H1 (cell line): ENCODE measurements around the gene MOCS3. TPM values are rescaled to one million over a fixed set of nuclear protein-coding genes. Genes with fewer than 3 reads are reported as not detected.

Experiments used
- CTCF ChIA-PET: fragments of 300-600 bp; sonication (Branson Sonifier 250); formaldehyde crosslinking; loops from one replicate; lab custom pipeline; 2021; ENCODE audit not compliant: partially characterized antibody; lab: Charles Lee
- POLR2A ChIA-PET: fragments of 300-600 bp; sonication (Branson Sonifier 250); formaldehyde crosslinking; loops from one replicate; lab custom pipeline; 2021; ENCODE audit warnings: inconsistent platforms; ENCODE audit not compliant: partially characterized antibody; lab: Charles Lee
- DNase-seq, 2 experiments: peaks; one replicate each; pipeline versions ENCODE4 v3.0.0 to v3.0.0-alpha.2; 2010 to 2022; ENCODE audit warnings: low spot score in 2 of 2, low read depth in 1 of 2, mixed read lengths in 1 of 2
- FAIRE-seq: peaks from 2 replicates; lab custom pipeline; 2011; peaks lifted over from hg19 to GRCh38; lab: Jason Lieb, UNC
- H2AFZ ChIP-seq: 2 replicates; pipeline ENCODE4 v1.8.1; 2012; ENCODE audit warnings: low read length, inconsistent platforms
- H2AK5ac ChIP-seq: 2 replicates; pipeline ENCODE4 v1.6.1; 2013; ENCODE audit warnings: low read depth, low read length
- H2BK120ac ChIP-seq: replicated peaks from 2 replicates; pipeline ENCODE3; 2013; ENCODE audit warnings: low read depth, low read length, inconsistent platforms
- H2BK12ac ChIP-seq: 2 replicates; pipeline ENCODE4 v1.6.1; 2013; ENCODE audit warnings: low read depth, low read length
- H2BK15ac ChIP-seq: 2 replicates; pipeline ENCODE4 v1.6.1; 2013; ENCODE audit warnings: low read length
- H2BK20ac ChIP-seq: 2 replicates; pipeline ENCODE4 v1.6.1; 2013; ENCODE audit warnings: low read length
- H2BK5ac ChIP-seq: 2 replicates; pipeline ENCODE4 v1.6.1; 2013; ENCODE audit warnings: low read depth, low read length
- H3K14ac ChIP-seq: 2 replicates; pipeline ENCODE4 v1.6.1; 2013; ENCODE audit warnings: inconsistent platforms; ENCODE audit not compliant: insufficient read length
- H3K18ac ChIP-seq: 2 replicates; pipeline ENCODE4 v1.6.1; 2013; ENCODE audit warnings: low read length; ENCODE audit errors: extremely low read depth
- H3K23ac ChIP-seq: 2 replicates; pipeline ENCODE4 v1.6.1; 2013; ENCODE audit warnings: inconsistent platforms; ENCODE audit not compliant: insufficient read length
- H3K23me2 ChIP-seq: 2 replicates; pipeline ENCODE4 v1.6.1; 2013; ENCODE audit warnings: low read depth, low read length
- H3K27ac ChIP-seq: 2 replicates; pipeline ENCODE4 v1.6.1; 2011; ENCODE audit warnings: low read depth, low read length, inconsistent platforms
- H3K27me3 ChIP-seq, 4 experiments: replicated peaks in 1 of 4; 1 replicate in 1 of 4; 2 replicates in 3 of 4; pipeline versions ENCODE4 v1.6.1 to v1.8.1; 2011 to 2013; ENCODE audit warnings: low read length in 3 of 4, mild to moderate bottlenecking in 3 of 4, inconsistent platforms in 2 of 4, mixed read lengths in 2 of 4, moderate library complexity in 1 of 4; ENCODE audit not compliant: control insufficient read depth in 3 of 4, insufficient read depth in 3 of 4; ENCODE audit errors: extremely low read depth in 1 of 4
- H3K36me3 ChIP-seq, 4 experiments: 2 replicates each; pipeline versions ENCODE4 v1.6.1 to v1.8.1; 2011 to 2013; ENCODE audit warnings: mild to moderate bottlenecking in 4 of 4, low read length in 3 of 4, moderate library complexity in 2 of 4, control low read depth in 1 of 4, inconsistent platforms in 1 of 4; ENCODE audit not compliant: insufficient read depth in 4 of 4, control insufficient read depth in 2 of 4
- H3K4ac ChIP-seq: replicated peaks from 2 replicates; pipeline ENCODE3; 2013; ENCODE audit warnings: low read length, low read depth, mixed read lengths, inconsistent platforms; ENCODE audit not compliant: insufficient read length
- H3K4me1 ChIP-seq, 4 experiments: replicated peaks in 1 of 4; 1 replicate in 1 of 4; 2 replicates in 3 of 4; pipeline versions ENCODE4 v1.6.1 to v1.8.1; 2011 to 2013; ENCODE audit warnings: low read length in 3 of 4, inconsistent platforms in 2 of 4, mixed read lengths in 1 of 4; ENCODE audit not compliant: insufficient read depth in 4 of 4, control insufficient read depth in 3 of 4
- H3K4me2 ChIP-seq, 2 experiments: 2 replicates each; pipeline versions ENCODE4 v1.6.1 to v1.8.1; 2011 to 2013; ENCODE audit warnings: low read depth in 2 of 2, low read length in 2 of 2, control low read depth in 1 of 2, inconsistent platforms in 1 of 2, mild to moderate bottlenecking in 1 of 2; ENCODE audit not compliant: insufficient read depth in 1 of 2
- H3K4me3 ChIP-seq, 4 experiments: fragments of 200-600, 300-600 bp in 1 of 4; sonication (generic), shearing (Covaris generic), sonication (Bioruptor Twin) in 1 of 4; 2 replicates each; pipeline versions ENCODE4 v1.5.1 to v1.8.1; 2011 to 2016; ENCODE audit warnings: low read length in 4 of 4, low read depth in 3 of 4, control low read depth in 2 of 4, inconsistent platforms in 2 of 4, mild to moderate bottlenecking in 2 of 4, mixed read lengths in 1 of 4, moderate library complexity in 1 of 4; ENCODE audit not compliant: insufficient read depth in 2 of 4; ENCODE audit errors: extremely low read depth in 1 of 4
- H3K56ac ChIP-seq: replicated peaks from 2 replicates; pipeline ENCODE3; 2013; ENCODE audit warnings: low read depth, mild to moderate bottlenecking, mixed read lengths, low read length, inconsistent platforms; ENCODE audit not compliant: insufficient read length
- H3K79me1 ChIP-seq: 2 replicates; pipeline ENCODE4 v1.6.1; 2013; ENCODE audit warnings: low read depth, low read length, control low read depth
- H3K79me2 ChIP-seq, 2 experiments: 2 replicates each; pipeline versions ENCODE4 v1.6.1 to v1.8.1; 2012 to 2013; ENCODE audit warnings: low read length in 2 of 2, mild to moderate bottlenecking in 2 of 2, inconsistent platforms in 1 of 2; ENCODE audit not compliant: insufficient read depth in 2 of 2, control insufficient read depth in 1 of 2
- H3K9ac ChIP-seq, 4 experiments: replicated peaks in 1 of 4; 1 replicate in 1 of 4; 2 replicates in 3 of 4; pipeline versions ENCODE4 v1.6.1 to v1.8.1; 2011 to 2013; ENCODE audit warnings: low read depth in 3 of 4, low read length in 3 of 4, control low read depth in 2 of 4, mild to moderate bottlenecking in 2 of 4, moderate library complexity in 2 of 4, inconsistent platforms in 1 of 4; ENCODE audit errors: extremely low read depth in 1 of 4
- H3K9me3 ChIP-seq, 2 experiments: 2 replicates each; pipeline versions ENCODE4 v1.6.1 to v1.8.1; 2012 to 2013; ENCODE audit warnings: mild to moderate bottlenecking in 2 of 2, moderate library complexity in 2 of 2, control low read depth in 1 of 2, inconsistent platforms in 1 of 2, low read depth in 1 of 2, low read length in 1 of 2, mixed read lengths in 1 of 2; ENCODE audit not compliant: insufficient read depth in 2 of 2
- H4K20me1 ChIP-seq, 2 experiments: replicated peaks in 1 of 2; 2 replicates each; pipeline versions ENCODE3 to v1.8.1; 2011 to 2013; ENCODE audit warnings: inconsistent platforms in 2 of 2, low read length in 2 of 2, mild to moderate bottlenecking in 1 of 2; ENCODE audit not compliant: insufficient read depth in 2 of 2, control insufficient read depth in 1 of 2
- H4K5ac ChIP-seq: 2 replicates; pipeline ENCODE4 v1.6.1; 2013; ENCODE audit warnings: low read length, low read depth, mixed read lengths, inconsistent platforms; ENCODE audit not compliant: insufficient read length
- H4K8ac ChIP-seq: 2 replicates; pipeline ENCODE4 v1.8.0; 2013; ENCODE audit warnings: mild to moderate bottlenecking, moderate library complexity, low read length, inconsistent platforms; ENCODE audit not compliant: insufficient read depth; ENCODE audit errors: extremely low read depth
- H4K91ac ChIP-seq: replicated peaks from 2 replicates; pipeline ENCODE3; 2013; ENCODE audit warnings: low read length, mixed read lengths, inconsistent platforms; ENCODE audit not compliant: insufficient read length
- CHD1 ChIP-seq: IDR thresholded peaks from 2 replicates; pipeline ENCODE4 v1.6.1; 2012; ENCODE audit warnings: low read depth, low read length, improper control_type of control experiment
- FOSL1 ChIP-seq: IDR thresholded peaks from 2 replicates; pipeline ENCODE4 v1.6.1; 2011; ENCODE audit warnings: mild to moderate bottlenecking, low read depth, low read length, moderate library complexity; ENCODE audit not compliant: insufficient read depth
- GABPA ChIP-seq: IDR thresholded peaks from 2 replicates; pipeline ENCODE4 v1.6.1; 2011; ENCODE audit warnings: mild to moderate bottlenecking, low read length, moderate library complexity, borderline replicate concordance; ENCODE audit not compliant: insufficient read depth
- KDM4A ChIP-seq: IDR thresholded peaks from one replicate; pipeline ENCODE4 v1.7.1; 2012; ENCODE audit warnings: low read depth, mild to moderate bottlenecking, moderate library complexity, low read length, inconsistent platforms; ENCODE audit not compliant: severe bottlenecking
- MAX ChIP-seq: IDR thresholded peaks from 2 replicates; pipeline ENCODE4 v1.6.1; 2012; ENCODE audit warnings: inconsistent platforms
- RAD21 ChIP-seq, 2 experiments: IDR thresholded peaks in 1 of 2; conservative IDR thresholded peaks in 1 of 2; 2 replicates each; pipeline ENCODE4 v1.6.1; 2011; ENCODE audit warnings: low read depth in 2 of 2, low read length in 2 of 2, improper control_type of control experiment in 1 of 2, inconsistent platforms in 1 of 2, mild to moderate bottlenecking in 1 of 2, moderate library complexity in 1 of 2
- RBBP5 ChIP-seq: IDR thresholded peaks from 2 replicates; pipeline ENCODE4 v1.7.1; 2012; ENCODE audit warnings: low read depth, mild to moderate bottlenecking, inconsistent platforms, low read length, moderate library complexity, borderline replicate concordance
- RFX5 ChIP-seq: IDR thresholded peaks from 2 replicates; pipeline ENCODE4 v1.6.1; 2011; ENCODE audit warnings: low read depth, low read length, improper control_type of control experiment, borderline replicate concordance
- SIRT6 ChIP-seq: IDR thresholded peaks from one replicate; pipeline ENCODE4 v1.7.1; 2012; ENCODE audit warnings: low read length, inconsistent platforms
- SP1 ChIP-seq: IDR thresholded peaks from 2 replicates; pipeline ENCODE4 v1.6.1; 2011; ENCODE audit warnings: low read depth, low read length
- SP2 ChIP-seq: IDR thresholded peaks from 2 replicates; pipeline ENCODE4 v1.6.1; 2012; ENCODE audit warnings: mild to moderate bottlenecking, low read length, inconsistent platforms
- SUZ12 ChIP-seq: fragments of 200-600 bp; sonication (generic); IDR thresholded peaks from 2 replicates; pipeline ENCODE4 v1.6.1; 2012; ENCODE audit warnings: mild to moderate bottlenecking, inconsistent platforms, low read length, moderate library complexity, mixed read lengths
- YY1 ChIP-seq: IDR thresholded peaks from 2 replicates; pipeline ENCODE4 v1.6.1; 2011; ENCODE audit warnings: low read depth, mild to moderate bottlenecking, low read length
- WGBS, 2 experiments: shearing (Covaris generic) in 1 of 2; methylation state at CpG; one replicate each; pipeline versions ENCODE4 v1.1.6 to v1.1.7; 2013 to 2015; ENCODE audit warnings: low lambda C conversion rate in 2 of 2, mixed read lengths in 2 of 2, inconsistent platforms in 1 of 2, low coverage in 1 of 2, missing lambda C conversion rate in 1 of 2; ENCODE audit not compliant: insufficient replicate concordance in 2 of 2, insufficient coverage in 1 of 2, insufficient read length in 1 of 2; ENCODE audit errors: extremely low coverage in 1 of 2, missing lambda C conversion rate in 1 of 2; 5-methylcytosine and 5-hydroxymethylcytosine counted together
- polyA plus RNA-seq, 7 experiments: library from polyadenylated mRNA; depleted of rRNA in 3 of 7; stranded (reverse) in 5 of 7; unstranded in 2 of 7; fragments of >200 nt in 5 of 7; fragments of 200-250 nt in 2 of 7; gene quantifications; 1 replicate in 5 of 7; 2 replicates in 1 of 7; 4 replicates in 1 of 7; pipeline versions ENCODE4 v1.2.1 to v1.2.3, GENCODE V29; 2011 to 2013; ENCODE audit warnings: missing spikeins in 2 of 7, mixed read lengths in 2 of 7
- total RNA-seq: library from RNA; stranded (reverse); fragmentation: NEBNext Ultra II Directional; extraction: Animal tissue kit (Norgen Biotek cat#: 25700); gene quantifications from 2 replicates; pipeline ENCODE4 v1.2.1, GENCODE V29; 2021

Gene MOCS3
- total and polyA plus RNA-seq, 2 of the 8 experiments (the other 6 are each of a cell fraction or from before 2014, with no cell fraction given): 6.2 to 6.3 TPM

- H4K8ac ChIP-seq: no peak overlapping the region
- no peak overlapping the region for H3K14ac ChIP-seq
- H3K18ac ChIP-seq: no peak overlapping the region
- no peak overlapping the region for H3K9ac ChIP-seq
- 90% methylated on average over 8 of the region's 8 CpGs; no CpG with 5 or more reads in 1 of the 2 experiments for WGBS, 2 experiments
- no peak overlapping the region for H2BK20ac ChIP-seq
- H3K27ac ChIP-seq: no peak overlapping the region
- no peak overlapping the region for H3K23ac ChIP-seq
- no peak overlapping the region for H2AK5ac ChIP-seq
- no peaks in the 10 kb centered on the region for H4K20me1 ChIP-seq
- no peak overlapping the region for H2BK5ac ChIP-seq
- ChIA-PET POLR2A (no interaction called here), CTCF (interaction anchor here (0.6 to 7.6 kb wide), 18 partner anchors 8 to 615 kb away, joined by 3 to 54 read pairs (median 6); partner anchors contain the start of genes DPM1 and MOCS3)
- no peak overlapping the region for H2BK120ac ChIP-seq
- H3K9me3 ChIP-seq: no peaks in the 10 kb centered on the region
- TF ChIP-seq FOSL1: no peak
- TF ChIP-seq CHD1: no peak
- TF ChIP-seq SUZ12: no peak
- TF ChIP-seq KDM4A: no peak
- TF ChIP-seq YY1: no peak
- no peak for TF ChIP-seq SIRT6
- no peak for TF ChIP-seq SP2
- no peak for TF ChIP-seq MAX
- TF ChIP-seq GABPA: no peak
- TF ChIP-seq RAD21 (IDR thresholded peaks at IDR 0.05 in 1 of 2, conservative IDR thresholded peaks at IDR 0.05 in 1 of 2; ENCODE audit: low read depth in 2 of 2, low read length in 2 of 2): no peak
- no peak for TF ChIP-seq SP1
- TF ChIP-seq RFX5: no peak
- no peak for TF ChIP-seq RBBP5
- peaks cover 0 to 2% (median 0%) of the 10 kb centered on the region in 4 experiments; a peak in 1 of 7 replicates for H3K4me1 ChIP-seq
- no peak overlapping the region for H2AFZ ChIP-seq
- H2BK15ac ChIP-seq: no peak overlapping the region
- no peak overlapping the region for H4K5ac ChIP-seq
- no peak overlapping the region for H4K91ac ChIP-seq
- no peak overlapping the region for H3K56ac ChIP-seq
- H3K79me1 ChIP-seq: no peaks in the 10 kb centered on the region
- H3K4ac ChIP-seq: no peak overlapping the region
- FAIRE-seq (no peak), DNase-seq (no peak)
- no peaks in the 10 kb centered on the region for H3K36me3 ChIP-seq
- H3K27me3 ChIP-seq: no peaks in the 10 kb centered on the region; a peak in 1 of 7 replicates
- H3K4me3 ChIP-seq: no peak overlapping the region
- 0 out of 2 replicates have a peak, but pooled peaks cover 2% of the 10 kb centered on the region for H3K23me2 ChIP-seq
- H3K4me2 ChIP-seq: no peak overlapping the region
- H2BK12ac ChIP-seq: no peak overlapping the region
- no peaks in the 10 kb centered on the region for H3K79me2 ChIP-seq
Measured at GRCh38 chr20:50980071-50980681, 21.6 kb downstream of the MOCS3 start.
